HepG2 (cell line): Measurements from ENCODE around the gene CISD3. TPM values are rescaled to one million over a fixed set of nuclear protein-coding genes. Genes with fewer than 3 reads are reported as not detected.
A peak's percentile ranks its signal among the peaks of the same experiment; 100 is the strongest.

ENCODE experiments used
- HNRNPLL ChIP-seq: fragments of 200-400 bp; formaldehyde crosslinking; IDR thresholded peaks from 2 replicates; pipeline ENCODE4 v1.6.1; 2017; ENCODE audit warnings: mild to moderate bottlenecking, low read depth, low read length; ENCODE audit not compliant: poor library complexity, severe bottlenecking
- KDM2A ChIP-seq: sonication (generic); formaldehyde crosslinking; IDR thresholded peaks from 2 replicates; pipeline ENCODE4 v1.4.0; 2020; ENCODE audit warnings: low read depth, missing genetic modification reagents, borderline replicate concordance
- MXI1 ChIP-seq: IDR thresholded peaks from 3 replicates; pipeline ENCODE4 v1.6.1; 2012; ENCODE audit warnings: low read depth, low read length, inconsistent platforms, borderline replicate concordance
- NKX3-1 ChIP-seq: sonication (generic); formaldehyde crosslinking; IDR thresholded peaks from 2 replicates; pipeline ENCODE4 v1.5.0; 2020; ENCODE audit warnings: missing genetic modification reagents
- PHF20 ChIP-seq: sonication (generic); formaldehyde crosslinking; IDR thresholded peaks from 2 replicates; pipeline ENCODE4 v1.5.0; 2020; ENCODE audit warnings: mild to moderate bottlenecking, missing genetic modification reagents
- POLR2A ChIP-seq, 2 experiments: IDR thresholded peaks; 2 replicates each; pipeline ENCODE4 v1.6.1; 2011; ENCODE audit warnings: low read depth in 2 of 2, low read length in 2 of 2, mild to moderate bottlenecking in 1 of 2, moderate library complexity in 1 of 2; ENCODE audit not compliant: insufficient read depth in 1 of 2
- PPARG ChIP-seq: conservative IDR thresholded peaks from 2 replicates; pipeline ENCODE4 v1.6.1; 2016; ENCODE audit warnings: missing biosample characterization, missing genetic modification reagents
- RBM39 ChIP-seq: fragments of 200-400 bp; formaldehyde crosslinking; IDR thresholded peaks from one replicate; pipeline ENCODE4 v1.6.1; 2018; ENCODE audit warnings: antibody characterized with exemption, mild to moderate bottlenecking, low read depth, low read length; ENCODE audit not compliant: poor library complexity, severe bottlenecking
- RERE ChIP-seq: IDR thresholded peaks from 2 replicates; pipeline ENCODE4 v1.6.1; 2016; ENCODE audit warnings: low read depth, missing genetic modification reagents, missing compliant biosample characterization
- SIX4 ChIP-seq: sonication (generic); formaldehyde crosslinking; IDR thresholded peaks from 2 replicates; pipeline ENCODE4 v1.4.0; 2020; ENCODE audit warnings: missing genetic modification reagents
- TCF12 ChIP-seq, 2 experiments: fragments of 450-650 bp in 1 of 2; sonication (generic) in 1 of 2; formaldehyde crosslinking in 1 of 2; IDR thresholded peaks; 2 replicates each; pipeline versions ENCODE4 v1.6.1 to v1.8.0; 2017 to 2022; ENCODE audit warnings: antibody characterized with exemption in 1 of 2, mild to moderate bottlenecking in 1 of 2, missing genetic modification reagents in 1 of 2, moderate library complexity in 1 of 2
- ZNF136 ChIP-seq: sonication (generic); formaldehyde crosslinking; IDR thresholded peaks from 2 replicates; pipeline ENCODE4 v1.8.1; 2022; ENCODE audit warnings: low read depth, mild to moderate bottlenecking, moderate library complexity, missing genetic modification reagents
- ZNF296 ChIP-seq: sonication (generic); formaldehyde crosslinking; conservative IDR thresholded peaks from 2 replicates; pipeline ENCODE4 v1.5.0; 2020; ENCODE audit warnings: mild to moderate bottlenecking, missing genetic modification reagents
- ZNF3 ChIP-seq: IDR thresholded peaks from 2 replicates; pipeline ENCODE4 v1.7.0; 2017; ENCODE audit warnings: inconsistent platforms
- ZNF34 ChIP-seq: sonication (generic); formaldehyde crosslinking; IDR thresholded peaks from 2 replicates; pipeline ENCODE4 v1.4.0; 2020; ENCODE audit warnings: mild to moderate bottlenecking, missing genetic modification reagents, borderline replicate concordance
- ZNF350 ChIP-seq: sonication (generic); formaldehyde crosslinking; IDR thresholded peaks from 2 replicates; pipeline ENCODE4 v1.4.0; 2020; ENCODE audit warnings: mild to moderate bottlenecking, low read depth, missing genetic modification reagents, borderline replicate concordance
- ZNF441 ChIP-seq: sonication (generic); formaldehyde crosslinking; IDR thresholded peaks from 2 replicates; pipeline ENCODE4 v1.7.0; 2021; ENCODE audit warnings: missing genetic modification reagents, borderline replicate concordance
- ZNF510 ChIP-seq: sonication (generic); formaldehyde crosslinking; IDR thresholded peaks from 2 replicates; pipeline ENCODE4 v1.4.0; 2020; ENCODE audit warnings: low read depth, mild to moderate bottlenecking, missing genetic modification reagents
- ZNF563 ChIP-seq: sonication (generic); formaldehyde crosslinking; IDR thresholded peaks from 2 replicates; pipeline ENCODE4 v1.8.0; 2022; ENCODE audit warnings: mild to moderate bottlenecking, moderate library complexity, missing genetic modification reagents
- ZNF652 ChIP-seq: IDR thresholded peaks from 2 replicates; pipeline ENCODE4 v1.6.1; 2016; ENCODE audit warnings: low read depth, borderline replicate concordance
- ZNF672 ChIP-seq: sonication (generic); formaldehyde crosslinking; IDR thresholded peaks from 2 replicates; pipeline ENCODE4 v1.8.1; 2022; ENCODE audit warnings: missing genetic modification reagents
- ZNF674 ChIP-seq: sonication (generic); formaldehyde crosslinking; IDR thresholded peaks from 2 replicates; pipeline ENCODE4 v1.5.0; 2020; ENCODE audit warnings: low read depth, mild to moderate bottlenecking, missing genetic modification reagents
- ZNF713 ChIP-seq: sonication (generic); formaldehyde crosslinking; IDR thresholded peaks from 2 replicates; pipeline ENCODE4 v1.4.0; 2020; ENCODE audit warnings: mild to moderate bottlenecking, missing genetic modification reagents
- polyA plus RNA-seq, 8 experiments: library from polyadenylated mRNA; depleted of rRNA in 3 of 8; stranded (reverse) in 7 of 8; unstranded in 1 of 8; fragments of >200 nt; fragmentation: Illumina TruSeq in 4 of 8; extraction: Trizol in 4 of 8; gene quantifications; 2 replicates each; pipeline versions ENCODE4 v1.2.1 to v1.2.3, GENCODE V29; 2011 to 2016; ENCODE audit warnings: low read depth in 4 of 8, missing spikeins in 1 of 8, mixed read lengths in 1 of 8; ENCODE audit not compliant: insufficient read depth in 1 of 8
- total RNA-seq, 5 experiments: library from RNA; depleted of rRNA; stranded (reverse); fragments of >200 nt; fragmentation: Illumina TruSeq; extraction: Trizol; gene quantifications; 2 replicates each; pipeline ENCODE4 v1.2.3, GENCODE V29; 2016; ENCODE audit warnings: low read depth in 1 of 5
- TF ChIP-seq, protein P1 (sequence below): sonication (generic); formaldehyde crosslinking; IDR thresholded peaks from 2 replicates; pipeline ENCODE4 v1.5.0; 2020; ENCODE audit warnings: missing genetic modification reagents, mild to moderate bottlenecking, borderline replicate concordance

CISD3 gene
- total and polyA plus RNA-seq, 2 of the 13 experiments (the other 11 are each of a cell fraction or from before 2014, with no cell fraction given), result 30.0 to 34.1 TPM

GRCh38 chr17:38747463-38748148 lies 17.5 kb downstream of the CISD3 start (continued):
- TF ChIP-seq ZNF674 (CRISPR knock-in tag), result no peak
- 0 out of 2 replicates have a peak, but pooled peaks have one; percentile 40 for TF ChIP-seq ZNF672 (CRISPR knock-in tag)
- no peak for TF ChIP-seq NKX3-1
- TF ChIP-seq ZNF713, result 0 out of 2 replicates have a peak, but pooled peaks have one; percentile 5
- TF ChIP-seq PHF20 (CRISPR knock-in tag), result no peak
- TF ChIP-seq TCF12 (IDR thresholded peaks at IDR 0.05), result no peak
- no peak for TF ChIP-seq TCF12 (CRISPR knock-in tag; IDR thresholded peaks at IDR 0.05)
- TF ChIP-seq PPARG (CRISPR knock-in tag), result no peak
- TF ChIP-seq MXI1, result no peak
- TF ChIP-seq ZNF563 (CRISPR knock-in tag), result peak; percentile 75
- TF ChIP-seq ZNF296 (CRISPR knock-in tag), result no peak
- TF ChIP-seq POLR2A (IDR thresholded peaks at IDR 0.05; ENCODE audit: insufficient read depth in 1 of 2, low read depth in 2 of 2, low read length in 2 of 2), result no peak
- TF ChIP-seq ZNF3, result no peak
- TF ChIP-seq SIX4 (CRISPR knock-in tag), result no peak
- TF ChIP-seq ZNF136 (CRISPR knock-in tag), result no peak
- TF ChIP-seq RBM39, result no peak
- TF ChIP-seq HNRNPLL, result peak; percentile 57
- TF ChIP-seq RERE (CRISPR knock-in tag), result no peak
- TF ChIP-seq ZNF350 (CRISPR knock-in tag), result no peak
- no peak for TF ChIP-seq ZNF34 (CRISPR knock-in tag)
- TF ChIP-seq ZNF652 (CRISPR knock-in tag), result no peak
- TF ChIP-seq, protein P1, sequence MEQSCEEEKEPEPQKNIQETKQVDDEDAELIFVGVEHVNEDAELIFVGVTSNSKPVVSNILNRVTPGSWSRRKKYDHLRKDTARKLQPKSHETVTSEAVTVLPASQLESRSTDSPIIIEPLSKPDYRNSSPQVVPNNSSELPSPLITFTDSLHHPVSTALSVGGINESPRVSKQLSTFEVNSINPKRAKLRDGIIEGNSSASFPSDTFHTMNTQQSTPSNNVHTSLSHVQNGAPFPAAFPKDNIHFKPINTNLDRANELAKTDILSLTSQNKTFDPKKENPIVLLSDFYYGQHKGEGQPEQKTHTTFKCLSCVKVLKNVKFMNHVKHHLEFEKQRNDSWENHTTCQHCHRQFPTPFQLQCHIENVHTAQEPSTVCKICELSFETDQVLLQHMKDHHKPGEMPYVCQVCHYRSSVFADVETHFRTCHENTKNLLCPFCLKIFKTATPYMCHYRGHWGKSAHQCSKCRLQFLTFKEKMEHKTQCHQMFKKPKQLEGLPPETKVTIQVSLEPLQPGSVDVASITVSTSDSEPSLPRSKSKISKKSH (CRISPR knock-in tag), result no peak
- TF ChIP-seq KDM2A (CRISPR knock-in tag), result peak; percentile 48; the same call in 1 of the 2 replicates
- TF ChIP-seq ZNF441 (CRISPR knock-in tag), result no peak
- TF ChIP-seq ZNF510 (CRISPR knock-in tag), result 0 out of 2 replicates have a peak, but pooled peaks have one; percentile 42
